Erythroblast (primary cell): ENCODE results near the gene ATP2B1.

ENCODE experiments used
- GATA1 ChIP-seq: IDR thresholded peaks from 2 replicates; pipeline ENCODE4 v1.6.1; 2011; ENCODE audit warnings: low read depth, mild to moderate bottlenecking, control low read depth, low read length, moderate library complexity
- POLR2A ChIP-seq: IDR thresholded peaks from 2 replicates; pipeline ENCODE4 v1.6.1; 2011; ENCODE audit warnings: mild to moderate bottlenecking, low read length

- no peak for TF ChIP-seq POLR2A
- no peak for TF ChIP-seq GATA1
Observed at GRCh38 chr12:89717759-89718523, 9.3 kb upstream of the ATP2B1 start.
